ENCODE results near the gene RAB40AL. TPM values are rescaled to one million over a fixed set of nuclear protein-coding genes. Genes with fewer than 3 reads are reported as not detected.

RAB40AL gene
- total and polyA plus RNA-seq, 4 donors = 0.05 to 2.4 (median 0.80) TPM

GRCh38 chrX:102959471-102959870, 22.4 kb downstream of the RAB40AL start:
- Histone ChIP-seq H3K27me3 (ENCODE audit: control insufficient read depth in 3 of 3, insufficient read depth in 3 of 3, low read length in 2 of 3) (peaks cover 0 to 15% (median 5%) of the 10 kb centered on the region in 3 donors), H3K9ac (ENCODE audit: insufficient read depth in 1 of 2, low read length in 2 of 2) (no peak overlapping the region), H3K27ac (ENCODE audit: low read depth in 1 of 2, low read length in 1 of 2) (no peak overlapping the region), H3K9me3 (ENCODE audit: control insufficient read depth in 4 of 4, insufficient read depth in 3 of 4, low read length in 3 of 4) (peaks cover 0 to 1% (median 0%) of the 10 kb centered on the region in 4 donors), H3K36me3 (ENCODE audit: control insufficient read depth in 4 of 4, insufficient read depth in 4 of 4, low read length in 4 of 4) (no peaks in the 10 kb centered on the region), H3K4me1 (ENCODE audit: control insufficient read depth in 5 of 5, insufficient read depth in 5 of 5, low read length in 5 of 5) (no peaks in the 10 kb centered on the region), H3K4me3 (no peak overlapping the region)
- no peak for TF ChIP-seq CTCF (IDR thresholded peaks at IDR 0.05; ENCODE audit: control extremely low read depth, extremely low read depth)
- 71 to 93% methylated on average over 3 to 4 of the region's 4 CpGs for WGBS, 2 donors
- ATAC-seq (ENCODE audit: insufficient read depth, low FRiP score) (no peak), DNase-seq (no peak)

DNA sequence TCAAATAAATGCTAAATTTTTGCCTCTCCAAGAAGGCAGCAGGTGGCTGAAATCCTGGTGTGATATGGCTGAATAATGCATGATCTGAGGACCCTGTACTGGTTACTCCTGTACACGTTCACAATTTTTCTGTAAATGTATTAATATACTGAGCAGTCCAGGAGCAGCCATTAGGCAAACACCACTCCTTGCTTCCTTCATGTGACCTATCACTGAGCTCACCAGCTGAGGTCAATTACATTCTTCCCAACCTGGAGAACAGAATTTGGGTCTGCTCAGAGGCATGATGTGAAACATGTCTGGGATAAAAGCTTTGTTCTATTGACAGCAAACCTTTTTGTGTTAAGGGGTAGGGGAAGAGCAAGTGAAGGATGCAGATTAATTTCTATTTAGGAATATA, 26.9 kb downstream of the RAB40AL start:
- H3K4me1 ChIP-seq (ENCODE audit: control insufficient read depth in 5 of 5, insufficient read depth in 5 of 5, low read length in 5 of 5) = no peaks in the 10 kb centered on the region
- TF ChIP-seq CTCF (IDR thresholded peaks at IDR 0.05; ENCODE audit: control extremely low read depth, extremely low read depth) = no peak
- peaks cover 0 to 11% (median 5%) of the 10 kb centered on the region in 3 donors for H3K27me3 ChIP-seq (ENCODE audit: control insufficient read depth in 3 of 3, insufficient read depth in 3 of 3, low read length in 2 of 3)
- no peak overlapping the region for H3K4me3 ChIP-seq
- peaks cover 0 to 7% (median 2%) of the 10 kb centered on the region in 4 donors for H3K9me3 ChIP-seq (ENCODE audit: control insufficient read depth in 4 of 4, insufficient read depth in 3 of 4, low read length in 3 of 4)
- H3K9ac ChIP-seq (ENCODE audit: insufficient read depth in 1 of 2, low read length in 2 of 2) = no peak overlapping the region
- no peaks in the 10 kb centered on the region for H3K36me3 ChIP-seq (ENCODE audit: control insufficient read depth in 4 of 4, insufficient read depth in 4 of 4, low read length in 4 of 4)
- 36 to 90% methylated on average over 1 of the region's 1 CpG for WGBS, 2 donors
- ATAC-seq (ENCODE audit: insufficient read depth, low FRiP score) = no peak
- no peak for DNase-seq
- H3K27ac ChIP-seq (ENCODE audit: low read depth in 1 of 2, low read length in 1 of 2) = no peak overlapping the region

DNA sequence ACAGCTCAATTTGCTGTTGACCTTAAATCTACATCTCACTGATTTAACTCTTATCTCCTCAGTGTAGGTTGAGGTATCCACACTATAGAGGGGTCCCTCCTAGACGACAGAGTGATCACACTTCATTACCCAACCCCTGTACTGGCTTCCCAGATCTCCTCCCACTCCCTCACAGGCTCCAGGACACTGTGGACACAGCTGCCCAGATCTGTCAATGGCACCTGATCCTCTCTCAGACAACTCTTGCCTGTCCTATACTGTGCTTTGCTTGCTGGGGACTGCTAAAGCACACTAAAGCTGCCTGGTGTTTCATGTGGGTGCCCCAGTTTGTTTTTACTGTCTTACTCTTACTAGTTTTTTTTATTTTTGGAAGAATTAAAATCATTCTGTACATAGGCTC, 27.9 kb downstream of the RAB40AL start:
- Histone ChIP-seq H3K27me3 (ENCODE audit: control insufficient read depth in 3 of 3, insufficient read depth in 3 of 3, low read length in 2 of 3) (peaks cover 0 to 11% (median 5%) of the 10 kb centered on the region in 3 donors), H3K4me1 (ENCODE audit: control insufficient read depth in 5 of 5, insufficient read depth in 5 of 5, low read length in 5 of 5) (no peaks in the 10 kb centered on the region), H3K9me3 (ENCODE audit: control insufficient read depth in 4 of 4, insufficient read depth in 3 of 4, low read length in 3 of 4) (peaks cover 0 to 7% (median 2%) of the 10 kb centered on the region in 4 donors), H3K36me3 (ENCODE audit: control insufficient read depth in 4 of 4, insufficient read depth in 4 of 4, low read length in 4 of 4) (no peaks in the 10 kb centered on the region), H3K4me3 (no peak overlapping the region), H3K27ac (ENCODE audit: low read depth in 1 of 2, low read length in 1 of 2) (no peak overlapping the region), H3K9ac (ENCODE audit: insufficient read depth in 1 of 2, low read length in 2 of 2) (no peak overlapping the region)
- 11 to 42% methylated on average over 1 of the region's 1 CpG for WGBS, 2 donors
- DNase-seq (no peak), ATAC-seq (ENCODE audit: insufficient read depth, low FRiP score) (no peak)
- TF ChIP-seq CTCF (IDR thresholded peaks at IDR 0.05; ENCODE audit: control extremely low read depth, extremely low read depth) = no peak

GRCh38 chrX:102966701-102967100, 29.6 kb downstream of the RAB40AL start:
- DNase-seq (no peak), ATAC-seq (ENCODE audit: insufficient read depth, low FRiP score) (no peak)
- H3K4me3 ChIP-seq = no peak overlapping the region
- H3K9ac ChIP-seq (ENCODE audit: insufficient read depth in 1 of 2, low read length in 2 of 2) = no peak overlapping the region
- 78 to 89% methylated on average over 3 of the region's 3 CpGs for WGBS, 2 donors
- TF ChIP-seq CTCF (IDR thresholded peaks at IDR 0.05; ENCODE audit: control extremely low read depth, extremely low read depth) = no peak
- H3K27ac ChIP-seq (ENCODE audit: low read depth in 1 of 2, low read length in 1 of 2) = no peak overlapping the region
- peaks cover 0 to 11% (median 4%) of the 10 kb centered on the region in 4 donors for H3K9me3 ChIP-seq (ENCODE audit: control insufficient read depth in 4 of 4, insufficient read depth in 3 of 4, low read length in 3 of 4)
- H3K4me1 ChIP-seq (ENCODE audit: control insufficient read depth in 5 of 5, insufficient read depth in 5 of 5, low read length in 5 of 5) = no peaks in the 10 kb centered on the region
- H3K36me3 ChIP-seq (ENCODE audit: control insufficient read depth in 4 of 4, insufficient read depth in 4 of 4, low read length in 4 of 4) = no peaks in the 10 kb centered on the region
- peaks cover 0 to 6% (median 5%) of the 10 kb centered on the region in 3 donors for H3K27me3 ChIP-seq (ENCODE audit: control insufficient read depth in 3 of 3, insufficient read depth in 3 of 3, low read length in 2 of 3)
